ENCODE results near the gene SLC2A4.

Gene SLC2A4

DNA sequence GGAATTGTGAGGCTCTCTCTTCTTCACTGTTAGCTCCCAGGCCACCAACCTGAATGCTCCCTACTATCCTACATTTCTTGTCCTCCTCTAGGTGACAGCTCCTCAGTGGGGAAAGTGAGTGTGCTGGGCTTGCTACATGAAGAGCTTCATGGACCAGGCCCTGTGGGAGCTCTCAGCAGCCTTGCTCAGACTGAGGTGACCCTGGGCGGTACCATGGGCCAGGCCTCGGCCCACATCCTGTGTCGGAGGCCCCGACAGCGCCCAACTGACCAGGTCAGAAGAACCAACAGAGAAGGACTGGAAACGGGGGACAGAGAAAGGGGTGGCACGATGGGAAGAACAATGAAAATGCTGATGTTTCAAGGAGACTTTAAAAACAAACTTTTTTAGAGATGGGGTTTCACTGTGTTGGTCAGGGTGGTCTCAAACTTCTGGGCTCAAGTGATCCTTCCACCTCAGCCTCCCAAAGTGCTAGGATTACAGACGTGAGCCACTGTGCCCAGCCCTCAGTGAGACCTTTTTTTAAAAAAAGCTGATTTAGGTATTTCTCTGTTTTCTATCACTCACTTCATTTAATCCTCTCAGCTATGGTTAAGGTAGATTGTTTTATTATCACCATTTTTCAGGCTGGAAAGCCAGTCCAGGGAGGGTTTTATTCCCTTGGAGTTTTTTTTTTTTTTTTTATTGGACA lies 24.6 kb upstream of the SLC2A4 start:
- DNase-seq (ENCODE audit: low spot score), result no peak
- TF ChIP-seq, protein P1, sequence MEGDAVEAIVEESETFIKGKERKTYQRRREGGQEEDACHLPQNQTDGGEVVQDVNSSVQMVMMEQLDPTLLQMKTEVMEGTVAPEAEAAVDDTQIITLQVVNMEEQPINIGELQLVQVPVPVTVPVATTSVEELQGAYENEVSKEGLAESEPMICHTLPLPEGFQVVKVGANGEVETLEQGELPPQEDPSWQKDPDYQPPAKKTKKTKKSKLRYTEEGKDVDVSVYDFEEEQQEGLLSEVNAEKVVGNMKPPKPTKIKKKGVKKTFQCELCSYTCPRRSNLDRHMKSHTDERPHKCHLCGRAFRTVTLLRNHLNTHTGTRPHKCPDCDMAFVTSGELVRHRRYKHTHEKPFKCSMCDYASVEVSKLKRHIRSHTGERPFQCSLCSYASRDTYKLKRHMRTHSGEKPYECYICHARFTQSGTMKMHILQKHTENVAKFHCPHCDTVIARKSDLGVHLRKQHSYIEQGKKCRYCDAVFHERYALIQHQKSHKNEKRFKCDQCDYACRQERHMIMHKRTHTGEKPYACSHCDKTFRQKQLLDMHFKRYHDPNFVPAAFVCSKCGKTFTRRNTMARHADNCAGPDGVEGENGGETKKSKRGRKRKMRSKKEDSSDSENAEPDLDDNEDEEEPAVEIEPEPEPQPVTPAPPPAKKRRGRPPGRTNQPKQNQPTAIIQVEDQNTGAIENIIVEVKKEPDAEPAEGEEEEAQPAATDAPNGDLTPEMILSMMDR (IDR thresholded peaks at IDR 0.05), result no peak
- H3K27ac ChIP-seq, result no peak overlapping the region
- H3K4me3 ChIP-seq, result no peak overlapping the region

DNA sequence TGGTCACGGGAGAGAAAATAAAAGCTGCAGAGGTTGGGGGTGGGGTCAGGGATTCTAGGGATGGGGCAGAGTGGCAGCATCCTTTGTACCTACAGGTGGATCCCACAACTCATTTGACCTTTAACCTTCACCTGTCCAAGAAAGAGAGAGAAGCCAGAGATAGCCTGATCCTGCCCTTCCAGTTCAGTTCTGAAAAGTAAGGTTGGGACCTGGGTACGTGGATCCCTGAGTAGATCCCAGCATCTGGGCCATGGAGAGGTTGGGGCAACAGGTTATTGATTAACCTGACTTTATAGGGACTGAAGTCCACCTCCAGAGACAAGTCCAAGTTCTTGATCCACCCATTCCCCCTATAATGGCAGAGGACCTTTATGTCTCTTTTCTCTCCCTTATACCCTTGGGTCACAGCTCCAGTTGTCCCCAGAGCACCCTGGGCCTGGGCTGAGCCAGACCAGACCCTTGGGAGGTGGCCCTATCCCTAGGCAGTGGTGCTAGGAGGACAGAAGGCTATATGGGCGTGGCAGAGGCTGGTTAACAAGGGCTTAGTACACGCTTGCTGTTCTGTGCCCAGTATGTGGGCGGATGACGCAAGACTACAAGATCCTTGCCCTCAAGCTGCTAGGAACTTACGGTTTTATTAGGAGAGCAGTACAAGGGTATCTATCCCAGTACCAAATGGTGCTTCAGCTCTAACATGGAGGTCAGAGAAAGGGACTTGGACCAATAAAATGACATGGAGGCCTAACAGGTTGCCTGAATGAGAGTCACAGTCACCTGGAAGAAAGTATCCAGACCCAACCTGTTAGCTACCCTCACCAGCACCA lies 22.6 kb upstream of the SLC2A4 start:
- TF ChIP-seq, protein P1 (IDR thresholded peaks at IDR 0.05), result no peak
- Histone ChIP-seq H3K4me3 (no peak overlapping the region), H3K27ac (no peak overlapping the region)
- no peak for DNase-seq (ENCODE audit: low spot score)

DNA sequence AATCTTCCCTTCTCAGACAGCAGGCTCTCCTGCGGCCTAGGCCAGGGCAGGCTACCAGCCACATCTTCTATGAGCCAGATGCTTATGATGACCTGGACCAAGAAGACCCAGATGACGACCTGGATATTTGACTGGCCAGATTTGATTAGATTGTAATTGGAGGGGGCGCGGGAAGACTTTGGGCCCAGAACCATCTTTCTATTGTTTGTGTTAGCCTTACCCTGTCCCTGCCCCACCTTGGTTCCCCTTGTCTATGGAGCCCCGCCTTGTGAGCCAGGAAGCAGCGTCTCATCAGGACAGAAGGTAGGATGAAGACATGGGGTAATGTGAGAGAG lies 22.0 kb upstream of the SLC2A4 start:
- DNase-seq (ENCODE audit: low spot score), result no peak
- TF ChIP-seq, protein P1 (IDR thresholded peaks at IDR 0.05), result no peak
- Histone ChIP-seq H3K27ac (no peak overlapping the region), H3K4me3 (no peak overlapping the region)

DNA sequence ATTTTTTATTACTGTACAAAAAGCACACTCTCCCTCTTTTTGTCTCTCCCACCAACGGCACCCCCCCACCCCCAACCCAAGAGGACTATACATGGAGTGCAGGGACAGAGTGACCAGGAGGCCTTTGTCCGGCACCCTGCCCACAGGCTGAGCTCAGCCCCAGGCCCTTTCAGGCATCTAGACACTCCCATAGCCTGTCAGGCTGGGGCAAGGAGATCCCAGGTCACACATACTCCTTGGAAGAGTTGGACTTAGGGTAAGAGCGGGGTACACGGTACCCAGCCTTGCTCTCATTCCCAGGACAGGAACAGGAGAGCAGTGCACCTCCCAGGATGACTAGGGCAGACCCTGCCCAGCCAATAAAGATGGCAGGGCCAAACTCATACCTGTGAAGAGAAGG lies 21.4 kb upstream of the SLC2A4 start:
- TF ChIP-seq, protein P1 (IDR thresholded peaks at IDR 0.05), result no peak
- no peak overlapping the region for H3K4me3 ChIP-seq
- H3K27ac ChIP-seq, result no peak overlapping the region
- DNase-seq (ENCODE audit: low spot score), result no peak

DNA sequence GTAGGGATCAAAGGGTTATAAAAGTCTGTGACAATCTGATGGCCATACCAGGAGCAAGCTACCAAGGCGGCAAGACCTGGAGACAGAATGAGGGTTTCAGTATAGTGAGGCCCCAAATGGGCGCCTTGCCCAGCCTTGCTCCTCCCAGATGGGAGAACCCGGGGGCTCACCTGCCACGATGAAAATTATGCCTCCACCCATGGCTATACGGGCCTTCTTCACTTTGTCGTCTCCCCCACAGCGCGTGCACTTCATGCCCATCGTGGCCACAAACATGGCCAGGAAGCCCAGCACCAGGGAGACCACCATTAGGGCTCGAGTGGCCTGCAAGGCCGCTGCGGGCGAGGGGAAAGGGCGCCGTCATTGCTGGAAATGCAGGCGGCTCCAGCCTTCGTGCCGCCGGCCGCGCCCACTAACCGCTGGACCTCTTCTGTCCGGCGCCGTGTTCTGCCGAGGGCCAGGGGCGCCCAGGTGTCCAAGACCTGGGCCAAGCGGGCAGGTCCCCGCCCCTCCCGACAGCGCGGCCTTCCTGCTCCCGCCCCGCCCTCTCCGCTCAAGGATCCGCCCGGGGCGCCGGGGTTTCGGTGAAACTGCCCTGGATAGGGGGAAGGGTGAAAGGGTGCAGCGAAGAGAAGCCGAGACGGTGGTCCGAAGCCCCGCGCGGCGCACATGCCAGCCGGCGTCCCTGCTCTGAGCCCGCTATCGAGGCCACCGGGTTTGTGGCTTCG lies 20.7 kb upstream of the SLC2A4 start:
- no peak for DNase-seq (ENCODE audit: low spot score)

DNA sequence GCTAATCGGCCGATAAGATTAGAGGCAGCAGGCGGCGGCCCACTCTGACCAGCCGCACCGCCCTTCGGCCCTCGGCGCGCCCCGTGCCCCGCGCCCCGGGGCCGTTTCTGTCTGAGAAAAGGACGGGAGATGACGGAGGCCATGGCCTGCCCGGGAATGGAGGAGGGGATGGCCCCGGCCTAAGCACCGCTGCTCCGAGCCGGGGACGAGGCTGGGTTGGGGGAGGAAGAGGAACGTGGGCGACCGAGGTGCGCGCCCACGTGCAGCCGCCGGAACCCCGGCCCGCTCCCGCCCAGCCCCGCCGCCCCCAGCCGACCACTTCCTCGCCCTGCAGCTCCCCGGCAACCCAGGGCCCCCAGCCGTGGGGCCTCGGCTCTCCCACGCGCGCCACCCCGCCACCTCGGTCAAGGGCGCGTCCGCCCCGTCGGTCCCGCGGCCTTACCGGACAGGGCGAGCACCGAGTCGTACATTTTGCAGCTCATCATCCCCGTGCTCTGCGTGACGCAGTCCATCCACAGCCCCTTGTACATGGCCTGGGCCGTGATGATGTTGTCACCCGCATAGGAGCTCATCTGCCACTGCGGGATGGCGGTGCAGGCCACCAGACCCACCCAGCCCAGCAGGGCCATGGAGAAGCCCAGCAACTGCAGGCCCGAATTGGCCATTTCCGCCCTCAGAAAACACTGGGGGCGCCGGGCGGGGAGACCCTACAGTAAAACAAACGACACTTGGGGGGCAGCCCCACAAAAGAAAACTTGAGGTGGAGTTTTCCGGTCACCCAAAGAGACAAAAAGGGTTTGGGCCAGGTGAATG lies 19.9 kb upstream of the SLC2A4 start:
- no peak overlapping the region for H3K27ac ChIP-seq
- TF ChIP-seq, protein P1 (IDR thresholded peaks at IDR 0.05), result no peak
- H3K4me3 ChIP-seq, result peak overlapping the region; percentile 69
- no peak for DNase-seq (ENCODE audit: low spot score)

More for the DNA sequence above, 20.7 kb upstream of the SLC2A4 start:
- Histone ChIP-seq H3K4me3 (peak overlapping the region; percentile 69), H3K27ac (no peak overlapping the region)
- TF ChIP-seq, protein P1 (IDR thresholded peaks at IDR 0.05), result no peak
